T-cell (primary cell): ENCODE measurements around the gene NCLN. TPM values are rescaled to one million over a fixed set of nuclear protein-coding genes. Genes with fewer than 3 reads are reported as not detected.
A peak's percentile ranks its signal among the peaks of the same experiment; 100 is the strongest.

Source experiments
- ATAC-seq, 4 experiments: fragments of 200-7000 bp in 3 of 4; fragments of 150-1000 bp in 1 of 4; cut with Tn5 transposase; replicated peaks in 1 of 4; 1 replicate in 3 of 4; 2 replicates in 1 of 4; pipeline ENCODE4 v1.10.0; 2021; ENCODE audit warnings: moderate library complexity in 3 of 4, mild to moderate bottlenecking in 2 of 4, moderate number of reproducible peaks in 1 of 4
- CTCF ChIA-PET, 2 donors: fragments of 300-600 bp; sonication (Branson Sonifier 250); formaldehyde crosslinking; loops; one replicate each; lab custom pipeline; 2022; ENCODE audit warnings: antibody characterized with exemption in 2 of 2; lab: Charles Lee
- POLR2A ChIA-PET, 2 donors: fragments of 300-600 bp; sonication (Branson Sonifier 250); formaldehyde crosslinking; loops; one replicate each; lab custom pipeline; 2022; ENCODE audit warnings: antibody characterized with exemption in 2 of 2; lab: Charles Lee
- DNase-seq, 35 experiments: peaks; one replicate each; pipeline versions ENCODE4 v3.0.0 to v3.0.0-alpha.2; 2013 to 2023
- H3K27ac ChIP-seq: one replicate; pipeline ENCODE4 v1.5.1; 2013; ENCODE audit warnings: low read length
- H3K27me3 ChIP-seq, 2 experiments: replicated peaks in 1 of 2; 1 replicate in 1 of 2; 2 replicates in 1 of 2; pipeline versions ENCODE4 v1.6.1 to v1.7.0; 2013; ENCODE audit warnings: low read length in 1 of 2, mixed read lengths in 1 of 2; ENCODE audit not compliant: control insufficient read depth in 2 of 2, insufficient read depth in 2 of 2; ENCODE audit errors: extremely low read depth in 1 of 2
- H3K36me3 ChIP-seq, 2 donors: 1 replicate in 1 of 2; 2 replicates in 1 of 2; pipeline versions ENCODE4 v1.6.1 to v1.7.0; 2013; ENCODE audit warnings: low read length in 1 of 2; ENCODE audit not compliant: control insufficient read depth in 2 of 2, insufficient read depth in 1 of 2; ENCODE audit errors: extremely low read depth in 1 of 2
- H3K4me1 ChIP-seq, 2 experiments: 1 replicate in 1 of 2; 2 replicates in 1 of 2; pipeline versions ENCODE4 v1.6.1 to v1.7.0; 2013; ENCODE audit warnings: low read length in 2 of 2, mixed read lengths in 1 of 2; ENCODE audit not compliant: insufficient read depth in 2 of 2, control insufficient read depth in 1 of 2; ENCODE audit errors: extremely low read depth in 1 of 2
- H3K4me3 ChIP-seq, 2 donors: 1 replicate in 1 of 2; 2 replicates in 1 of 2; pipeline versions ENCODE4 v1.5.1 to v1.7.0; 2013; ENCODE audit warnings: mild to moderate bottlenecking in 2 of 2, low read length in 1 of 2, moderate library complexity in 1 of 2; ENCODE audit not compliant: control insufficient read depth in 1 of 2; ENCODE audit errors: extremely low read depth in 1 of 2
- H3K9me3 ChIP-seq: 2 replicates; pipeline ENCODE4 v1.7.0; 2013
- H3K27ac Mint-ChIP-seq, 2 donors: one replicate each; pipeline ENCODE4 v1.8.0; 2020 to 2021; ENCODE audit warnings: mild to moderate bottlenecking in 2 of 2, mixed read lengths in 2 of 2
- H3K27me3 Mint-ChIP-seq, 2 donors: one replicate each; pipeline ENCODE4 v1.8.0; 2021 to 2022; ENCODE audit warnings: mixed read lengths in 2 of 2
- H3K36me3 Mint-ChIP-seq: one replicate; pipeline ENCODE4 v1.8.0; 2021; ENCODE audit warnings: mixed read lengths
- H3K4me1 Mint-ChIP-seq, 3 donors: one replicate each; pipeline ENCODE4 v1.8.0; 2020 to 2022; ENCODE audit warnings: mixed read lengths in 3 of 3, mild to moderate bottlenecking in 1 of 3
- H3K4me3 Mint-ChIP-seq, 3 donors: one replicate each; pipeline ENCODE4 v1.8.0; 2020 to 2022; ENCODE audit warnings: mild to moderate bottlenecking in 3 of 3, mixed read lengths in 3 of 3, moderate library complexity in 3 of 3
- H3K9me3 Mint-ChIP-seq, 3 donors: one replicate each; pipeline ENCODE4 v1.8.0; 2020 to 2022; ENCODE audit warnings: mixed read lengths in 3 of 3
- WGBS: methylation state at CpG from one replicate; pipeline ENCODE4 v1.1.5; 2013; ENCODE audit warnings: missing lambda C conversion rate; ENCODE audit not compliant: insufficient coverage; 5-methylcytosine and 5-hydroxymethylcytosine counted together
- total RNA-seq, 35 experiments: library from RNA in 6 of 35; stranded (reverse) in 6 of 35; fragments of 120-200 nt in 1 of 35; gene quantifications; one replicate each; pipeline versions ENCODE4 v1.2.1 to v1.2.4 and lab custom pipeline; 2013 to 2026

Gene NCLN
- total RNA-seq, 5 donors from 2014 or later (not counting 1 experiment from before 2014, with no cell fraction given) = 47.2 to 69.5 (median 61.0) TPM

DNA sequence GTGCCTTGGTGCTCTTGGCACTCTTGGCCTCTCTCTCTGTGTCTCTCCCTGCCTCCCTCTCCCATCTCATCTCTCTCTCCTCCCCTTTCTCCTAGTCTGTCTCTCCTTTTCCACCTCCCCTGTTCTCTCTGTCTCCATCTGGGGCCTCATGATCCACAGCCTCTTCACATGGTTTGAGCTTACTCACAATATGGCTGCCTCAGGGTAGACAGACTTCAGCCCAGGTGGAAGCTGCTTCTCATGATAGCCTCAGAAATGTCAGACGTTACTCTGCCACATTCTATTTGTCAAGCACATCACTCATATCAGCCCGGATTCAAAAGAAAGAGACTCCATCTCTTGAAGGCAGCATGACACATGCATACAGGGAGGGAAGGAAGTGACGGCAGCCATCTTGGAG is 25.5 kb upstream of the NCLN start:
- H3K27ac Mint-ChIP-seq = peak overlapping the region in 1 of 2 donors; percentile 28

DNA sequence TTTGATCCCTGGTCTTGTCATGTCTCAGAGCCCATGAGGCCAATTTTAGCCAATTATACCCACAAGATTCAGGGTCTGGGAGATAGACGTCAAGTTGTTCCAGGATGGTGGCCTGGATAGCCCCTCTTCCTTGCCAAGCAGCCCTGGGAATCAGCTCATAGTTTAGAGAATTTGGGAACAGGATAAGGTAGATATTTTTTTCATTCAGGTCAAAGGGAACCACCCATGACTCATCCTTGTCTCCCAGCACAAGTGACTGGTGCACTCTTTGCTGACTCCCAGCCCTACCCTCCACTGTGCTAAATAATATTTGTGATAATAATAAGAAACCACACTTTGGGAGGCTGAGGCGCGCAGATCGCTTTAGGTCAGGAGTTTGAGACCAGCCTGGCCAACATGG is 24.3 kb upstream of the NCLN start:
- Histone ChIP-seq H3K9me3 (no peaks in the 10 kb centered on the region), H3K27ac (no peak overlapping the region), H3K4me3 (no peak overlapping the region), H3K36me3 (no peaks in the 10 kb centered on the region), H3K4me1 (peaks cover 2 to 19% of the 10 kb centered on the region in 2 experiments), H3K27me3 (no peaks in the 10 kb centered on the region)
- Mint-ChIP-seq H3K4me1 (peaks cover 14 to 50% (median 38%) of the 10 kb centered on the region in 3 donors), H3K36me3 (peaks cover 13% of the 10 kb centered on the region), H3K27me3 (no peaks in the 10 kb centered on the region), H3K9me3 (peaks cover 0 to 9% (median 3%) of the 10 kb centered on the region in 3 donors), H3K27ac (peak overlapping the region in 1 of 2 donors; percentile 36), H3K4me3 (no peak overlapping the region)
- DNase-seq = no peak
- no peak for ATAC-seq
- ChIA-PET CTCF (interaction anchor here (0.6 to 1.2 kb wide), 4 partner anchors 9 to 211 kb away, joined by 3 to 6 read pairs (median 5); no protein-coding TSS in a partner anchor), POLR2A (no interaction called here)
- no CpG with 5 or more reads among the region's 4 CpGs for WGBS

More for the DNA sequence above, 25.5 kb upstream of the NCLN start:
- CTCF ChIA-PET = interaction anchor here in 1 of 2 donors (0.6 kb wide), 2 partner anchors 92 to 209 kb away, joined by 7 to 8 read pairs; no protein-coding TSS in a partner anchor
- ATAC-seq = no peak
- H3K9me3 ChIP-seq = no peaks in the 10 kb centered on the region
- Mint-ChIP-seq H3K36me3 (peaks cover 8% of the 10 kb centered on the region), H3K27me3 (no peaks in the 10 kb centered on the region), H3K9me3 (peaks cover 0 to 4% (median 3%) of the 10 kb centered on the region in 3 donors), H3K4me3 (no peak overlapping the region), H3K4me1 (peaks cover 7 to 43% (median 33%) of the 10 kb centered on the region in 3 donors)
- DNase-seq = no peak
- POLR2A ChIA-PET = interaction anchor here in 1 of 2 donors (0.5 kb wide), 1 partner anchor 28 kb away, joined by 9 read pairs; no protein-coding TSS in a partner anchor
- no peaks in the 10 kb centered on the region for H3K27me3 ChIP-seq
- H3K4me1 ChIP-seq = peaks cover 8 to 28% of the 10 kb centered on the region in 2 experiments
- H3K27ac ChIP-seq = no peak overlapping the region
- no peak overlapping the region for H3K4me3 ChIP-seq
- 80% methylated on average over 1 of the region's 3 CpGs for WGBS
- no peaks in the 10 kb centered on the region for H3K36me3 ChIP-seq

DNA sequence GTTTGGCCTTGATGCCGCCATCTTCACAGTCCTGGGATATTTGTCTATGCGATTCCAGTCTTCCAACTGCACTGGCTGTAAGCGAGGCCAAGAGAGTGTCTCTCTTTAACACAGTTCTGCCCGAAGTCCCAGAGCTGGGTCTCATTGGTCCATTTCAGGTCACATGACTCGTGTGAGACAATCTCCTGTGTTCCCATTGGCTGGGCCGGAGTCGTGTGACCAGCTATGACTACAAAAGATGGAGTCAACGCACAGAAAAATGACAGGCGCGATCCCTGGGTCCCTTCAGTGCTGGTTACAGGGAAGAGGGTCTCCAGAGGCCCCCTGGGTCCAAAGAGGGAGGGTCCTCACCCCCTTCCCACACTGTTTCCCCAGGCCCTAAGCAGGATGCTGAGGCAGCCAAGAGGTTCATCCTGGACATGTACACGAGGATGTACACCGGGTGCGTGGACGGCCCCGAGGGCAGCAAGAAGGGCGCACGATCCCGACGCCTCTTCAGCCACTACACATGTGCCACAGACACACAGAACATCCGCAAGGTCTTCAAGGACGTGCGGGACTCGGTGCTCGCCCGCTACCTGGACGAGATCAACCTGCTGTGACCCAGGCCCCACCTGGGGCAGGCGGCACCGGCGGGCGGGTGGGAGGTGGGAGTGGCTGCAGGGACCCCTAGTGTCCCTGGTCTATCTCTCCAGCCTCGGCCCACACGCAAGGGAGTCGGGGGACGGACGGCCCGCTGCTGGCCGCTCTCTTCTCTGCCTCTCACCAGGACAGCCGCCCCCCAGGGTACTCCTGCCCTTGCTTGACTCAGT is 23.1 kb upstream of the NCLN start:
- 82% methylated on average over 32 of the region's 38 CpGs for WGBS
- no peak overlapping the region for H3K4me3 ChIP-seq
- peaks cover 2 to 19% of the 10 kb centered on the region in 2 experiments for H3K4me1 ChIP-seq
- Mint-ChIP-seq H3K4me1 (peaks cover 14 to 44% (median 32%) of the 10 kb centered on the region in 3 donors), H3K36me3 (peaks cover 13% of the 10 kb centered on the region), H3K27ac (peak overlapping the region in 1 of 2 donors; percentile 6), H3K4me3 (no peak overlapping the region), H3K27me3 (no peaks in the 10 kb centered on the region), H3K9me3 (peaks cover 0 to 9% (median 3%) of the 10 kb centered on the region in 3 donors)
- no peaks in the 10 kb centered on the region for H3K9me3 ChIP-seq
- DNase-seq (peak in 1 of 35 experiments; percentile 33), ATAC-seq (peak in 1 of 4 experiments; percentile 30)
- CTCF ChIA-PET = interaction anchor here (0.6 to 1.2 kb wide), 5 partner anchors 10 to 212 kb away, joined by 3 to 6 read pairs (median 5); no protein-coding TSS in a partner anchor
- POLR2A ChIA-PET = no interaction called here
- no peak overlapping the region for H3K27ac ChIP-seq
- no peaks in the 10 kb centered on the region for H3K36me3 ChIP-seq
- no peaks in the 10 kb centered on the region for H3K27me3 ChIP-seq

DNA sequence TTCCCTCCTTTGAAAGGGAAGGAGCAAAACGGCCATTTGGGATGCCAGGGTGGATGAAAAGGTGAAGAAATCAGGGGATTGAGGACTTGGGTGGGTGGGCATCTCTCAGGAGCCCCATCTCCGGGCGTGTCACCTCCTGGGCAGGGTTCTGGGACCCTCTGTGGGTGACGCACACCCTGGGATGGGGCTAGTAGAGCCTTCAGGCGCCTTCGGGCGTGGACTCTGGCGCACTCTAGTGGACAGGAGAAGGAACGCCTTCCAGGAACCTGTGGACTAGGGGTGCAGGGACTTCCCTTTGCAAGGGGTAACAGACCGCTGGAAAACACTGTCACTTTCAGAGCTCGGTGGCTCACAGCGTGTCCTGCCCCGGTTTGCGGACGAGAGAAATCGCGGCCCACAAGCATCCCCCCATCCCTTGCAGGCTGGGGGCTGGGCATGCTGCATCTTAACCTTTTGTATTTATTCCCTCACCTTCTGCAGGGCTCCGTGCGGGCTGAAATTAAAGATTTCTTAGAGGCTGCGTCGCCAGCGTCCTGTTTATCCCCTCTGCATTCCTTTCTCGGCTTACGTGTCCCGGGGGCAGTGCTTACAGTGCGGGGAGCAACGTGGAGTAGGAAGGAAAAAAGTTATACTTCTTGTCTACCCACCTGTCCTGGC is 22.4 kb upstream of the NCLN start:
- 21% methylated on average over 10 of the region's 27 CpGs for WGBS
- no peak overlapping the region for H3K4me3 Mint-ChIP-seq
- ATAC-seq = peak; percentile 88 to 94 (median 92)
- H3K27ac Mint-ChIP-seq = peak overlapping the region; percentile 64 to 71
- Histone ChIP-seq H3K4me3 (no peak overlapping the region), H3K27ac (no peak overlapping the region), H3K36me3 (no peaks in the 10 kb centered on the region), H3K27me3 (no peaks in the 10 kb centered on the region), H3K4me1 (peaks cover 2 to 19% of the 10 kb centered on the region in 2 experiments), H3K9me3 (no peaks in the 10 kb centered on the region)
- H3K36me3 Mint-ChIP-seq = peaks cover 13% of the 10 kb centered on the region
- H3K27me3 Mint-ChIP-seq = no peaks in the 10 kb centered on the region
- peak in 34 of 35 experiments; percentile 42 to 85 (median 62) for DNase-seq
- ChIA-PET CTCF (interaction anchor here (0.5 to 1.3 kb wide), 6 partner anchors 23 to 481 kb away, joined by 3 to 7 read pairs (median 4); no protein-coding TSS in a partner anchor), POLR2A (no interaction called here)
- H3K9me3 Mint-ChIP-seq = peaks cover 0 to 9% (median 3%) of the 10 kb centered on the region in 3 donors
- H3K4me1 Mint-ChIP-seq = peaks cover 14 to 43% (median 30%) of the 10 kb centered on the region in 3 donors

DNA sequence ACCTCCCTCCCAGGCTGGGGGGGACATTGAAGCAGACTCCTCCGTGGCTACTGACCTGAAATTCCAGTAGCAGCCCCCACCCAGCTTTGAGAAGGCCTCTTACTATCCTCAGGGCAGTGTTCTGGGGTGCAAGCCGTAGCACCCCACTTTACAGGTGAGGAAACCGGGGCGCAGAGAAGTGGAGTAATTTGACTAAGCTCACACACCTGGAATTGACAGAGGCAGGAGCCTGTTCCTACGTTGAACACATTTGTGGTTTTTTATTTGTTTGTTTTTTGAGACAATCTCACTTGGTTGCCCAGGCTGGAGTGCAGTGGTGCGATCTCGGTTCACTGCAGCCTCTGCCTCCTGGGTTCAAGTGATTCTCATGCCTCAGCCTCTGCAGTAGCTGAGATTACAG is 21.8 kb upstream of the NCLN start:
- Mint-ChIP-seq H3K9me3 (peaks cover 0 to 9% (median 3%) of the 10 kb centered on the region in 3 donors), H3K4me3 (no peak overlapping the region), H3K4me1 (peaks cover 14 to 41% (median 30%) of the 10 kb centered on the region in 3 donors), H3K27me3 (no peaks in the 10 kb centered on the region), H3K27ac (no peak overlapping the region), H3K36me3 (peaks cover 13% of the 10 kb centered on the region)
- ATAC-seq (no peak), DNase-seq (no peak)
- no peak overlapping the region for H3K4me3 ChIP-seq
- WGBS = 93% methylated on average over 2 of the region's 7 CpGs
- H3K4me1 ChIP-seq = peaks cover 2 to 19% of the 10 kb centered on the region in 2 experiments
- H3K27ac ChIP-seq = no peak overlapping the region
- no peaks in the 10 kb centered on the region for H3K36me3 ChIP-seq
- H3K27me3 ChIP-seq = no peaks in the 10 kb centered on the region
- POLR2A ChIA-PET = interaction anchor here in 1 of 2 donors (0.7 kb wide), 1 partner anchor 460 kb away, joined by 3 read pairs; no protein-coding TSS in a partner anchor
- CTCF ChIA-PET = interaction anchor here (0.5 to 1.3 kb wide), 6 partner anchors 23 to 482 kb away, joined by 3 to 7 read pairs (median 4); no protein-coding TSS in a partner anchor
- H3K9me3 ChIP-seq = no peaks in the 10 kb centered on the region
